Measurements from ENCODE around the gene MPC1.
"Not testable (repeated sequence)": the region's sequence is repeated elsewhere in the genome, so short reads cannot be mapped to it uniquely, and the experiment has no call there.

The MPC1 gene

GRCh38 chr6:166408936-166409755, 26.4 kb upstream of the MPC1 start:
- no peak overlapping the region for H3K27ac ChIP-seq
- TF ChIP-seq ZFX (IDR thresholded peaks at IDR 0.05; ENCODE audit: borderline replicate concordance): no peak

GRCh38 chr6:166406197-166406596, 23.5 kb upstream of the MPC1 start:
- TF ChIP-seq ZFX (IDR thresholded peaks at IDR 0.05; ENCODE audit: borderline replicate concordance) (no peak), CTCF (IDR thresholded peaks at IDR 0.05) (no peak)
- no peak overlapping the region for H3K27ac ChIP-seq

- no peak for TF ChIP-seq ZFX (IDR thresholded peaks at IDR 0.05; ENCODE audit: borderline replicate concordance)
- no peak for TF ChIP-seq CTCF (IDR thresholded peaks at IDR 0.05)
- no peak overlapping the region for H3K27ac ChIP-seq
These were observed 22.6 kb upstream of the MPC1 start for GRCh38 chr6:166405386-166405785.

GRCh38 chr6:166402582-166403277, 20.0 kb upstream of the MPC1 start:
- TF ChIP-seq CTCF (IDR thresholded peaks at IDR 0.05) (no peak), ZFX (IDR thresholded peaks at IDR 0.05; ENCODE audit: borderline replicate concordance) (no peak)
- no peak overlapping the region for H3K27ac ChIP-seq

- TF ChIP-seq CTCF (IDR thresholded peaks at IDR 0.05): peak; percentile 76
- not testable (repeated sequence) for H3K27ac ChIP-seq
These were observed 18.0 kb upstream of the MPC1 start for GRCh38 chr6:166400649-166401250.

GRCh38 chr6:166400181-166400580, 17.4 kb upstream of the MPC1 start:
- H3K27ac ChIP-seq: no peak overlapping the region
- TF ChIP-seq ZFX (IDR thresholded peaks at IDR 0.05; ENCODE audit: borderline replicate concordance) (no peak), CTCF (IDR thresholded peaks at IDR 0.05) (no peak)

GRCh38 chr6:166398348-166398747, 15.6 kb upstream of the MPC1 start:
- no peak overlapping the region for H3K27ac ChIP-seq
- TF ChIP-seq CTCF (IDR thresholded peaks at IDR 0.05): no peak
- TF ChIP-seq ZFX (IDR thresholded peaks at IDR 0.05; ENCODE audit: borderline replicate concordance): no peak
